Activated T-helper 17 cell treated with anti-CD3 and anti-CD28 coated beads, Interleukin-2, amount 50 U/mL, for 72 hours (primary cell): Measurements from ENCODE around the gene MYEF2. TPM values are rescaled to one million over a fixed set of nuclear protein-coding genes. Genes with fewer than 3 reads are reported as not detected.

Source experiments
- ATAC-seq: fragments of 150-1000 bp; cut with Tn5 transposase; replicated peaks from 2 replicates; pipeline ENCODE4 v1.10.0; 2021; ENCODE audit warnings: mild to moderate bottlenecking, moderate library complexity
- H3K27ac Mint-ChIP-seq: one replicate; pipeline ENCODE4 v1.8.0; 2022; ENCODE audit warnings: mixed read lengths
- H3K27me3 Mint-ChIP-seq: one replicate; pipeline ENCODE4 v1.8.0; 2022; ENCODE audit warnings: mixed read lengths
- H3K36me3 Mint-ChIP-seq: one replicate; pipeline ENCODE4 v1.8.0; 2022; ENCODE audit warnings: low read depth, mild to moderate bottlenecking, mixed read lengths
- H3K4me1 Mint-ChIP-seq: one replicate; pipeline ENCODE4 v1.8.0; 2022; ENCODE audit warnings: mixed read lengths
- H3K4me3 Mint-ChIP-seq: one replicate; pipeline ENCODE4 v1.8.0; 2022; ENCODE audit warnings: mild to moderate bottlenecking, mixed read lengths
- H3K9me3 Mint-ChIP-seq: one replicate; pipeline ENCODE4 v1.8.0; 2022; ENCODE audit warnings: mixed read lengths
- total RNA-seq, 2 donors: library from RNA; stranded (reverse); gene quantifications; one replicate each; pipeline ENCODE4 v1.2.3, GENCODE V29; 2022

MYEF2 gene
- total RNA-seq, 2 donors from 2014 or later, result 23.7 to 25.2 TPM

DNA sequence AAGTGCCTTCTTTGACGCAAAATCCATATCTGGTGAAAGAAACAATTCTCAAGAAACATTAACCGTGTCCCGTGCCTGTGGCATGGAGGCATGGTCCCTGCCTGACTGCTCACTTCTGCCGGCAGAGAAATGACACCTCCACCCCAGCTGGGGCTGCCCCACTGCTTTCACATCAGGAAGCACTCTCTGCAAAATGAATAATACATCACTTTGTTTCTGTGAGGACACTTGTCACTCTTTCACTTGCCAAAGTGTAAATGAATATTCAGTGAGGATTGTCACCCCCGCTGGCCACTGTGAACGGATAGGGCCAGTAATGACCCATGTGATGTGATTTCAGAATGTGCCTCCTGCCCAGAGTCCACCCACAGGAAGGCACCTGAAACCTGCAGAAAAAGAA lies 88.4 kb downstream of the MYEF2 start:
- H3K27ac Mint-ChIP-seq, result no peak overlapping the region
- H3K36me3 Mint-ChIP-seq, result no peaks in the 10 kb centered on the region
- no peaks in the 10 kb centered on the region for H3K9me3 Mint-ChIP-seq
- H3K4me1 Mint-ChIP-seq, result no peaks in the 10 kb centered on the region
- no peak overlapping the region for H3K4me3 Mint-ChIP-seq
- ATAC-seq, result no peak
- no peaks in the 10 kb centered on the region for H3K27me3 Mint-ChIP-seq

GRCh38 chr15:48087844-48088243 lies 90.3 kb downstream of the MYEF2 start:
- Mint-ChIP-seq H3K27ac (no peak overlapping the region), H3K36me3 (no peaks in the 10 kb centered on the region), H3K9me3 (no peaks in the 10 kb centered on the region), H3K4me1 (no peaks in the 10 kb centered on the region), H3K4me3 (no peak overlapping the region), H3K27me3 (no peaks in the 10 kb centered on the region)
- ATAC-seq, result no peak

GRCh38 chr15:48086576-48086975 lies 91.5 kb downstream of the MYEF2 start:
- no peaks in the 10 kb centered on the region for H3K4me1 Mint-ChIP-seq
- no peak for ATAC-seq
- H3K4me3 Mint-ChIP-seq, result no peak overlapping the region
- H3K36me3 Mint-ChIP-seq, result no peaks in the 10 kb centered on the region
- H3K27ac Mint-ChIP-seq, result no peak overlapping the region
- no peaks in the 10 kb centered on the region for H3K9me3 Mint-ChIP-seq
- no peaks in the 10 kb centered on the region for H3K27me3 Mint-ChIP-seq

GRCh38 chr15:48086133-48086532 lies 92.0 kb downstream of the MYEF2 start:
- no peak for ATAC-seq
- Mint-ChIP-seq H3K27me3 (no peaks in the 10 kb centered on the region), H3K27ac (no peak overlapping the region)

GRCh38 chr15:48085591-48085930 lies 92.5 kb downstream of the MYEF2 start:
- Mint-ChIP-seq H3K27me3 (no peaks in the 10 kb centered on the region), H3K36me3 (no peaks in the 10 kb centered on the region)

More at GRCh38 chr15:48086133-48086532, 92.0 kb downstream of the MYEF2 start:
- no peaks in the 10 kb centered on the region for H3K36me3 Mint-ChIP-seq
- H3K9me3 Mint-ChIP-seq, result no peaks in the 10 kb centered on the region
- no peak overlapping the region for H3K4me3 Mint-ChIP-seq
- no peaks in the 10 kb centered on the region for H3K4me1 Mint-ChIP-seq

GRCh38 chr15:48084759-48085590 lies 93.1 kb downstream of the MYEF2 start:
- Mint-ChIP-seq H3K4me1 (no peaks in the 10 kb centered on the region), H3K9me3 (no peaks in the 10 kb centered on the region), H3K27me3 (peaks cover 3% of the 10 kb centered on the region), H3K36me3 (no peaks in the 10 kb centered on the region), H3K4me3 (no peak overlapping the region), H3K27ac (no peak overlapping the region)
- no peak for ATAC-seq

More at GRCh38 chr15:48085591-48085930, 92.5 kb downstream of the MYEF2 start:
- Mint-ChIP-seq H3K9me3 (no peaks in the 10 kb centered on the region), H3K4me1 (no peaks in the 10 kb centered on the region), H3K4me3 (no peak overlapping the region), H3K27ac (no peak overlapping the region)
- no peak for ATAC-seq

Other genes with a start within 250 kb of the MYEF2 start
- gene SLC24A5, start 57.3 kb downstream of the MYEF2 start, total RNA-seq, result not detected
- under 1 TPM in 1 of 2 donors, not detected in 1; 0.11 TPM for gene CTXN2, start 13.4 kb upstream of the MYEF2 start, total RNA-seq
- gene SLC12A1, start 28.0 kb upstream of the MYEF2 start, total RNA-seq, result not detected
- gene DUT, start 153.1 kb upstream of the MYEF2 start, total RNA-seq, result 100 to 1,000 TPM; 248 to 397 TPM